Activated T-cell treated with anti-CD3 and anti-CD28 coated beads, Interleukin-2, amount 50 U/mL, for 1 hour (primary cell): ENCODE results near the gene C19orf85.

ENCODE experiments used
- DNase-seq: peaks from one replicate; pipeline ENCODE4 v3.0.0-alpha.2; 2020

C19orf85 gene

DNA sequence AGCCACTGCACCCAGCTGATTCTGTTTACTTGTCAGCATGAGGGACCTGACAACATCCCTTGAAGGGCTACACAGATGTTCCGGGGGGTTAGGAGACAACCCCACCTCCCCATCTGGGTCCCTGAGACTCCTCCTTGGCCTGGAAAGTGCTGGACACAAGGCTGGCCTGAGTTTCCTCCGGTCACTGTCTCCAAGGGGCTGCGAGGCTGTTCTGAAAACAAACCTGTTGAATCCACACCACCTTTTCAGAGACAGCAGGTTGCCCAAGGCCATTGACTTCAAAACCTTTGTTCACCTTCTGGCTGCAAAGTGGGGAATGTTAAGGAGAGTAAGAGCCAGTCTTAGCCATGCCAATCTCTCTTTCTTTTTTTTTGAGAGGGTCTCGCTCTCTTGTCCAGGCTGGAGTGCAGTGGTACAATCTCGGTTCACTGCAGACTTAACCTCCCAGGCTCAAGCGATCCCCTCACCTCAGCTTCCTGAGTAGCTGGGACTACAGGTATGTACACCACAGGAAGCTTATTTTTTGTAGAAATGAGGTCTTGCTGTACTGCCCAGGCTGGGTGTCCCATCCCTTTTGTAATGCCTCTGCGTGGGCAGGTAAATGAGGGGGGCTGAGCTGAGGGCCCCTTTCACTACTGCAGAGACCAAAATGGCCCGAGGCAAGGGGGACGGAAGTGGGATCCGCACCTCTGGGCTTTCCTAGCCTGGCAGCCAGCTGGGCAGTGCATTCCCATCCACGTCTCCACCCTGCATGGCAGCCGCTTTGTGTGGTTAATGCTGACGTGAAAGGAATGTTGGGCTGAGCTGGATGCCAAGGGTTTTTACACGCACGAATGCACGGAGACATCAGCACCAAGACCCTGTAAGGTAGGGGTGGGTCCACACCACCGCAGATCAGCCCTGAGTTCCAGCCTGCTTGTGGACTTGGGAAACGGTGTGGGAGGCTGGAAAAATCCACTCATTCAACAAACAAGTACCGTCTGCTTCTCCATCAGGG is 10.0 kb upstream of the C19orf85 start:
- no peak for DNase-seq

DNA sequence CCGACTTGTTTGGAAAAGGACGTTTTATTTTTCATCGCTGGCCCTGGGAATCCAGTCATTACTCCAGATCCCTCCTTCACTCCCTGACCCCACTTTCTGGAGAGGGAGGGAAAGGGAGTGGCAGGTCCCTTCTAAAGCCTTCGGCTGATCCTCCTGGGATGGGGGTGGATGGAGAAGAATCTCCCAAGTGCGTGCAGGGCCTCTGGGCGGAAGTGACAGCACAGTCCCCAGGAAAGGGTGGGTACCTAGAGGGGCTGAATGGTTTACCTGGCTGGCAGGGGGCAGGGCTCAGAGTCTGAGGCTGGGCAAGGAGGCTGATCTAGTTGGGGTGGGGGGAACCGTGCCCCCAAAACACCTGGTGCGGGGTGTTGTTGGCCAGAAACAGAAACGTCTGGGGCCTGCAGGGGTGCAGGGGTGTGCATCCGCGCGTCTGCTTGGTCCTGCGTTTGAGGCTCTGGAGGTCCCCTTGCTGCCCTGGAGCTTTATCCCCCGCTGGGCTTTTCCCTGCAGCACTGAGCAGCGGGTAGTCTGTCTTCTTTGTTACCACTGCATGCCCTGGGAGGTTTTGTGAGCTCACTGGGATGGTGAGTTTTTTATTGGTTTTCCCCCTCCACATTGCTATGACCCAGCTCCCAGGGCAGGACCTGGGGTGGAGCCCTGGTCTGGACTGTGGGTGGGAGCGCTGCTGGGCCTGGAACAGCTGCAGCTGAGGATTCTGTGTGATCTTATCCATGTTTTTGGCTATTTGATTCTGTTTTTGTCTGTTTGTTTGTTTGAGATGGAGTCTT is 8.9 kb upstream of the C19orf85 start:
- no peak for DNase-seq

DNA sequence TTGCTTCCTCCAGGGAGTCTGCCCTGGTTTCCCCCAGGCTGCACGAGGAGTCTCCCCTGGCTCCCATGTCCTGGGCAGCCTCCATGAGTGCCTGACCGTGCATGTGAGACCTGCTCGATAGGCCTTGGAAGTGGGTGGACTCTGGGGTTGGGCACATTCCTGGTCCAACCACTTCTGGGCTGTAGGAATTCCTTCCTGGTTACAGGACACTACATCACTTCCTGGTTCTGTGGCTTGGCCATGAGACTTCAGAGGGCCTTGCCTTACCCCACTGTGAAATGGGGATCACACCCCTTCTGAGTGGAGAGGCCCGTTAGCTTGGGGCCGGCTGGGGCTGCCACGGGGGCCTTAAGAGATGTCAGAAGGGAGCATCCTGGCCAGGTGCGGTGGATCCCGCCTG is 7.9 kb upstream of the C19orf85 start:
- no peak for DNase-seq

- no peak for DNase-seq
Measured at GRCh38 chr19:55471266-55471665, 6.7 kb upstream of the C19orf85 start.

GRCh38 chr19:55468054-55468393 is 3.5 kb upstream of the C19orf85 start:
- DNase-seq, result no peak

DNA sequence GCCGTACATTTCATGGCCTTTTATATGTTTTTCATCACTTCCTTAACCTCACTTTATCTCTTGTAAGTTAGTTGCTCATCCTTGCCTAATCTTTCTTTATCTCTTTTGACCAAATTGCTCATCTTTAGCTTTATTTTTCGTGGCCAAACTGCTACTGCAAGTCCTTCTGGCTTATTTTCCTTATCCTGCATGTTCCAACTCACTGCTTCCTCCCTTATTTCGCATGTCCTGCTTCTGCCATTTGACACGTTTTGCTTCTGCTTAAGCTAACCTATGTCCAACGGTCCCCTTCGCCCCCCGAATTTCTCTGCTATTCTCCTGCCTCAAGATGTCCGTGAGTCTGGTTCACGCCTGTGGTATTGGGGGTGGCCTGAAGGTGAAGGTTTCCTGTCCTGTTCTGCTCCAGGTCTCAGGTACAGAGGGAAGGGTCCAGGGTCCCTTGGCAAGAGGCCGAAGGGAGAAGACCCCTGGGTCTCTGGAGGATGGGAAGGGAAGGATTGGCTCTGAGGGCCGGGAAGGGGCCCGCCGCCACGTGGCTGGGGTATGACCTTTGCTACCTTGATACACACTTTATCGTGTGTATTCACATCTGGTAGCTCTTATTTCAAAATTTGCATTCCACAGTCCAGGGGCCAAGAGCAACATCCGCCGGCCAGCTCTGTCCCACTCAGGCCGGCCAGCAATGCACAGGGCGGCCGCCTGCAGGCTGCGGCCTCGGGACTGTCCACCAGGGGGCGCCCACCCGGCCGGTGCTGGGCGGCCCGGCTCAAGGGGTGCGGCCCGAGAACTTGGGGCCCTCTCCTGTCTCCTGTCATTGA is 2.9 kb upstream of the C19orf85 start:
- DNase-seq, result peak; percentile 73

DNA sequence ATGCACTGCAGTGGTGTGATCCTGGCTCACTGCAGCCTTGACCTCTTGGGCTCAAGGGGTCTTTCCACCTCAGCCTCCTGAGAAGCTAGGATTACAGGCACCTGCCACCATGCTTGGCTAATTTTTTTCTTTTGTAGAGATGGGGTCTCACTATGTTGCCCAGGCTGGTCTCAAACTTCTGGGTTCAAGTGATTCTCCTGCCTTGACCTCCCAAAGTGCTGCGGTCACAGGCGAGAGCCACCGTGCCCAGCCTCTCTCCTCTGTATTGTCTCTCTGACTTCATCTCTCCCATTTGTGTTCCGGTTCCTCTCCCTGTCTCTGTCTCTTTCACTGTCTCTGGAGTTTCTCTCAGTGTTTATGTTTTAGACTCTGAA is 1.7 kb upstream of the C19orf85 start:
- no peak for DNase-seq

- no peak for DNase-seq
Measured at GRCh38 chr19:55465460-55466240, 1.1 kb upstream of the C19orf85 start.

DNA sequence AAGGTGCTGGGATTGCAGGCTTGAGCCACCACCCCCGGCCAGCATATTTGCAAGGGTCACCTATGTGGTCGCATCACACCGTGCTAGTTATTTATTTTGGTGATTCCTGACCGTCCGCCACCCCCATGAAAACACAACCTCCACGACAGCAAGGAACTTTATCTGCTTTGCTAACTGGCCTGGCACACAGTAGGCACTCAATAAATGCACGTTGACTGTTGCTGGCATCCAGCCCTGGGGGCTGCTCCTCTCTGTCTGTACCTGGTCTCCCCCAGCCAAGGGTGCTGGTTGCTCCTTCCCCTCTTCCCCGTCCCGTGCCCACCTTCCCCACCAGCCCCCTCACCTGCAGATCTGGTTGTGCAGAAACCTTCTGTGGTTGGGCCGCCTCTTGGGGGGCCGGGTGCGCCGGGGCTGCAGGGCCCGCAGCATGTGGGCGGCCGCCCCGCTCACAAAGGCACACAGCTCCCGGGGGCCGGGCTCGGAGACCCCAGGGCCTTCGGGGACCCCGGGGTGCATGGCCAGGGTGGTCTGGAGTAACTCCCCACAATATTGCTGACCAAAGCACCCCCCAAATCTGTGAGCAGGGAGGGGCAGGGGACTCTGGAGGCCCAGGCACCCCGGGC is 401 bp downstream of the C19orf85 start:
- no peak for DNase-seq

DNA sequence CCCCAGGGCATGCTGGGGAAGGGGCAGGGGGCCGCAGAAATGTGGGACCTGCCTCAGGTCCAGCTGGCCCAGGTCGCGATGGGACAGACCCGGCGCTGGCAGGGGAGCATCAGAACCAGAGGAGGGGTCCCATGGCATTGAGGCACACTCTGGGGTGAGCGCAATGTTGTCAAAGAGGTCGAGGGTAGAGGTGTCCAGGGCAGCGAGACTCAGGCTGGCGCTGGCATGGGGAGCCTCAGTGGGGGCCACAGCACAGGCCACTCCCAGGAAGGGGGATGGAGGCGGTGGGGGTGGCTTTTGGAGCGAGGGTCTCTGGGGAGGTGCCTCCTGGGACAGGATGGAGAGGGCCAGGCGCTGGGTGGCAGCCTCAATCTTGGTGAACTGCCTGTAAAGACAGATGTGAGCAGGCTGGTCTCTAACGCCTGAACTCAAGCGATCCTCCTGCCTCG is 944 bp downstream of the C19orf85 start:
- DNase-seq, result no peak

- DNase-seq, result no peak
Measured at GRCh38 chr19:55462722-55463121, 1.8 kb downstream of the C19orf85 start.

DNA sequence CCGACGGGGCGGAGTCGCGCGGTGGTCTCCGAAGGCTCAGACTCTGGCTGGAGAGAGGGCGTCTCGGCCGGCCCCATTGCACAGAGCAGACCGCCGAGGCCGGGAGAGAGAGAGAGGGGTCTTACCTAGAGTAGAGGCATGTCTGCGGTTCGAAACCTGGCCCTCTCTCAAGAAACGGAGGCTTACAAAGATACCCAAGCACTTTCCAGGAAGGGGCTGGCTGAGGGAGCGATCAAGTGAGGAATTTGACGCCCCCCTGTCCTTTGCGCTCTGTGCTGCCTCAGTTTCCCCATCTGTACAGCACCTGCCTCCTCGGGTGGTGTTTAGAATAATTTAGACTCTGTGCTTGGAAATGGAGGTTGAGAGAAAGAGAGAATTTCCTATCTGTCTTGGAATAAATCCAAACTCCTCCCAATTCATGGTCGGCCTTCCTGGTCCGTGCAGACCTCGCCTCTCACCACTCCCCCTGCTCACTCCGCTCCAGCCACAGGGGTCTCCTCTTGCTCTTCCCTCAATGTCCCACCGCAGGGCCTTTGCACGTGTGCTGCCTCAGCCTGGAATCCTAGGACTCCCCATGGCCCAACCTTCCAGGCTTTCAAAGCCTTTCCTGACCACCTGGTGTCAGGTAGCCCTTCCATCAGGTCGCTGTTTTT is 2.5 kb downstream of the C19orf85 start:
- no peak for DNase-seq

DNA sequence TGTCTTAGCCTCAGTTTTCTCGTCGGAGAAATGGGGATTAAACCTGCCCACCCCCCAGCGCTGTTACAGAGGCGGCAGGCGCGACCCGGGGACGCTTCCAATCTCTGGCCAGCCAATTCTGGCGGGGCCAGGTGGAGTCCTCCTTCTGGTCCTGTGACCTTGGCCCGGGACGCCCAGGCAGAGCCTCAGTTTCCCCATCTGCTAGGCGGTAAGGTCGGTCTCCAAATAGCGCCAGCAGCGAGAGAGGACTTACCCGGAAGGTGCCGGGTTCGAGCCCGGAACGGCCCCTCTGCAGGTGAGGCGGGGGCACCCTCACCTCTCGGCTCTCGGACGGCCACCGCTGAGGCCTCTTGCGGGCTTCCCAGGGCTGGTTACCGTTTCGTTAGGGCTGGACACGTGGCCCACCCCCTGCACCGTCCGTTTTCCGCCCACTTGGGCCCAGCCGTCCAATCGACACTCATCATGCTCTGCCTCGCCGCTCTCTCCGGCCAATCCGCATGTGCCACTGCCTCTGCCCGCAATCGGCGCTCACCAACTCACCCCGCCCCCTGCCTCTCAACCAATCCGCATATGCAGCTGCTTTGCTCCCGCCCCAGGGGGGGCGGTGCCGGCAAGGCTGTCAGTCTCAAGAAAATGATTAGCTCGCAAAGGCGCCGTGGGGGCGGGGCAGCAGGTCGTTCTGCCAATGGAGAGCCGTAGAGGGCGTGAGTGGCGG is 3.1 kb downstream of the C19orf85 start, which contains the start of gene ISOC2:
TSS of gene ISOC2 (minus strand) at position 384 of the 715 bp plus-strand sequence. CDS start 5,156 bp downstream, outside the sequence.
- DNase-seq, result peak; percentile 100

DNA sequence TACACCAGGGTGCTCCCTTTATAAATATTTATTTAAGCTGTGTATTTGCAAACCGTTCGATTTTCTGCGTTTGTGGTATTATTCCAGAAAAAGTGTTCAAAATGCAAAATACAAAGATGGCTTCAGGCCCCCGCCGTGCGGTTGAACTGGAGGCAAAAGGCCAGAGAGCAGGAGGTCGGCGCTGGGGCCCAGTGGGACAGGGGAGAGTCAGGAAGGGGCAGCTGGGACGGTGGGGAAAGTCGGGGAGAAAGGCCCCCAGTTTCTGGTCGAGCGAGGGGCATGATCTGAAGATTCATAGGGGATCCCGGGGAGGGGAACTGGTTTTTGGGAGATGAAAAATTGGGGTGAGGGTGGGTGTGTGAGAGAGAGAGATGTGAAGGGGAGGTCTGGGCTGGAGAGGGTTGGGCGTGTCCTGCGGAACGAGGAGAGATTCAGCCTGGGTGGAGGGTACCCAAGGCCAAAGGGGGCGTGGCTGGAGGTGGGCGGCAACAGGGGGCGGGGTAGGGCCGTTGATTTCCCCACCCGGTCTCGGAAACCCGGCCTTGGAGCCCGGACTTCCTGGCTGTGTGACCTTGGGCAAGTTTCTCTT is 3.8 kb downstream of the C19orf85 start:
- DNase-seq, result no peak

DNA sequence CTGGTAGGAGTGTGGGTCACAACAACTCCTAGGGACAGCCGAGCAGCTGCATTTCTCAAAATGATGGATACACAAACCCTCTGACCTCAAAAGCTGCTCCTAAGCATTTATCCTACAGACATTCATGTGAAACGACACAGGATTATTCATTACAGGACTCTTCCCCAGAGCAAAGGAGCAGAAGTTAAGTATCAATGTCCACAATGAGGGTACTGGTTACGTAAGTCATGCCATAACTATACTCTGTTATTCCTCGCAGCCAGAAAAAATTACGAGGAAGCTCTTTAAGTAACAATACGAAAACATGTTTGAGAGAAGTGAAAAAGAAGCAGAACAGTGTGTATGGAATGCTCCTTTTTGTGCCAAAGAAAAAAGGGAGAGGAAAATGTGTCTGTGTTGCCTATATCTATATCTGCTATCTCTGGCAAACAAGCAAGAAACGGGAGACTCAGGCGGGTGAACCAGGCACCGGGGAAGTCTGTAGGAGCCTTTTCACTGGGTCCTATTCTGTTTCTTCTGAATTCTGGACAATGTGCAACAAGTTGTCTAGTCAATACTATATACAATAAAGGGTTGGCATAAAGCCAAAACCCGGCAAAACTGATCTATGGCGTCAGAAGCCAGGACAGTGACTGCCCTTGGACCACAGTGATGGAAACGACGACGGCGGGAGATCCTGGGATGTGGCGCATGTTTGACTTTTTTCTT is 4.4 kb downstream of the C19orf85 start:
- no peak for DNase-seq

DNA sequence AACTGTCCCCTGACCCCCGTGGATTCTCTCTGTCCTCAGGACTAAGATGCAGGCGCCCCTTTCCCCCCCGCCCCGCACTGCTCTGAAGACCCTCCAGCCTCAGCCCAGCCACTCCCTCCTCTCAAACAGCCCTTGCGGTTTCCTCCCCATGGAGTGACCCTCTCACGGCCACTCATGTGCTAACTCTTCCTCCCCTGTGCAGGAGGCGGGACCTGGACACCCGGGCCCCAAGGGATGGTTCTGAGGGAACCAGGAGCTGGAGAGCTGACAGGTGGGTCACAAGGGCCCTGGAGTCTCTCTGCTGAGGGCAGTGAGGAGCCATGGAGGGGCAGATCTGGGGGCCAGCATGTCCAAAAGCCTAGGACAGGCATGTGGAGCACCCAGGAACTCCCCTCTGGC is 5.0 kb downstream of the C19orf85 start:
- no peak for DNase-seq

- DNase-seq, result no peak
Measured at GRCh38 chr19:55457683-55458457, 6.7 kb downstream of the C19orf85 start.

DNA sequence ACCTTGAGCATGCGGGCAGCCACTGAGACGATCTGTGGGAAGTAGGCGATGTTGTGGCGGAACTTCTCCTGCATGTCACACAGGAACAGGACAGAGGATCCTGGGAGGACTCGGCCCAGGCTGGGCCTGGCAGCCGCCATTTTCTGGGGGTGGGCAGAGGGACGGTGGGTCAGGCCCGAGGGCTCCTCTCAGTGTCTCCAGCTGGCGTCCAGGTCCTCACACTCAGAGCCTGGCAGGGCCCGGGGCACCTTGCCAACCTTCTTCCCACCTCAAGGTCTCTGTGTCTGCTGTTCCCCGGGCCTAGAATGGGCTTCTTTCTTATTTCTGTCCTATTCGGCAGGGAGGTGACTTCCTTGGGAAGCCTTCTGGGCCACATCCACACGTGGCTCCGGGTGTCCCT is 8.2 kb downstream of the C19orf85 start:
- DNase-seq, result no peak
